Tibial artery (tissue), 4 donors: ENCODE measurements around the gene SCFD2.

Source experiments
- DNase-seq, 2 donors: peaks; one replicate each; pipeline ENCODE4 v3.0.0-alpha.2; 2019
- H3K27ac ChIP-seq, 2 donors: fragments of 200-600 bp; sonication (generic) in 1 of 2; 1 replicate in 1 of 2; 2 replicates in 1 of 2; pipeline ENCODE4 v1.5.1; 2018 to 2019; ENCODE audit warnings: mild to moderate bottlenecking in 1 of 2
- H3K27me3 ChIP-seq, 2 donors: fragments of 200-600 bp; sonication (generic) in 1 of 2; one replicate each; pipeline versions ENCODE4 v1.5.1 to v1.6.0; 2016 to 2019
- H3K36me3 ChIP-seq, 3 donors: fragments of 200-600 bp; sonication (generic) in 2 of 3; one replicate each; pipeline ENCODE4 v1.5.1; 2016 to 2019; ENCODE audit warnings: mild to moderate bottlenecking in 2 of 3
- H3K4me1 ChIP-seq, 4 donors: fragments of 200-600 bp; sonication (generic) in 2 of 4; 1 replicate in 3 of 4; 2 replicates in 1 of 4; pipeline ENCODE4 v1.5.1; 2016 to 2019
- H3K4me3 ChIP-seq, 2 donors: fragments of 200-600 bp; sonication (generic) in 1 of 2; 1 replicate in 1 of 2; 2 replicates in 1 of 2; pipeline ENCODE4 v1.5.1; 2018 to 2019; ENCODE audit warnings: mild to moderate bottlenecking in 2 of 2
- H3K9me3 ChIP-seq, 3 donors: fragments of 200-600 bp; sonication (generic) in 1 of 3; one replicate each; pipeline ENCODE4 v1.5.1; 2016 to 2019
- CTCF ChIP-seq, 2 experiments: fragments of 200-600 bp in 1 of 2; fragments of 450-650 bp in 1 of 2; IDR thresholded peaks; one replicate each; pipeline ENCODE4 v1.5.1; 2017 to 2019; ENCODE audit warnings: antibody characterized with exemption in 2 of 2, mild to moderate bottlenecking in 1 of 2, moderate library complexity in 1 of 2
- intact Hi-C: fragments of 100-400 bp; cut with DNase I; formaldehyde crosslinking; loops from one replicate; pipeline ENCODE4 v1.15.0; 2023; ENCODE audit warnings: low total_unique reads

SCFD2 gene

GRCh38 chr4:52841682-52842456 lies 524.0 kb downstream of the SCFD2 start:
- no peaks in the 10 kb centered on the region for H3K9me3 ChIP-seq

GRCh38 chr4:52840531-52841370 lies 525.1 kb downstream of the SCFD2 start:
- no peaks in the 10 kb centered on the region for H3K36me3 ChIP-seq

More at GRCh38 chr4:52841682-52842456, 524.0 kb downstream of the SCFD2 start:
- no peak for DNase-seq
- Histone ChIP-seq H3K27ac (no peak overlapping the region), H3K27me3 (no peaks in the 10 kb centered on the region), H3K4me1 (peaks cover 0 to 8% (median 0%) of the 10 kb centered on the region in 4 donors), H3K4me3 (no peak overlapping the region), H3K36me3 (no peaks in the 10 kb centered on the region)
- intact Hi-C loops: no loop called here
- no peak for TF ChIP-seq CTCF (IDR thresholded peaks at IDR 0.05)

GRCh38 chr4:52838729-52839586 lies 526.9 kb downstream of the SCFD2 start:
- no peaks in the 10 kb centered on the region for H3K36me3 ChIP-seq
- no peaks in the 10 kb centered on the region for H3K27me3 ChIP-seq
- no peak overlapping the region for H3K4me3 ChIP-seq
- TF ChIP-seq CTCF (IDR thresholded peaks at IDR 0.05): no peak
- no peaks in the 10 kb centered on the region for H3K9me3 ChIP-seq
- intact Hi-C loops: no loop called here
- H3K27ac ChIP-seq: no peak overlapping the region
- H3K4me1 ChIP-seq: peaks cover 0 to 8% (median 0%) of the 10 kb centered on the region in 4 donors
- no peak for DNase-seq

More at GRCh38 chr4:52840531-52841370, 525.1 kb downstream of the SCFD2 start:
- Histone ChIP-seq H3K27ac (no peak overlapping the region), H3K27me3 (no peaks in the 10 kb centered on the region), H3K4me3 (no peak overlapping the region), H3K9me3 (no peaks in the 10 kb centered on the region), H3K4me1 (peaks cover 0 to 8% (median 0%) of the 10 kb centered on the region in 4 donors)
- intact Hi-C loops: no loop called here
- TF ChIP-seq CTCF (IDR thresholded peaks at IDR 0.05): no peak
- no peak for DNase-seq

- intact Hi-C loops: no loop called here
- DNase-seq: no peak
- Histone ChIP-seq H3K4me3 (no peak overlapping the region), H3K27me3 (no peaks in the 10 kb centered on the region), H3K4me1 (peaks cover 0 to 8% (median 0%) of the 10 kb centered on the region in 4 donors), H3K9me3 (no peaks in the 10 kb centered on the region), H3K27ac (no peak overlapping the region), H3K36me3 (no peaks in the 10 kb centered on the region)
- TF ChIP-seq CTCF (IDR thresholded peaks at IDR 0.05): no peak
Measured at GRCh38 chr4:52837716-52838558, 527.9 kb downstream of the SCFD2 start.
